GM21786 (cell line): Measurements from ENCODE around the gene PCBP3.
"Not testable (repeated sequence)": the region's sequence is repeated elsewhere in the genome, so short reads cannot be mapped to it uniquely, and the experiment has no call there.

ENCODE experiments used
- ATAC-seq: cut with Tn5 transposase; IDR thresholded peaks from one replicate; pipeline ENCODE4 v1.9.1; 2021; ENCODE audit not compliant: unreplicated experiment

PCBP3 gene

DNA sequence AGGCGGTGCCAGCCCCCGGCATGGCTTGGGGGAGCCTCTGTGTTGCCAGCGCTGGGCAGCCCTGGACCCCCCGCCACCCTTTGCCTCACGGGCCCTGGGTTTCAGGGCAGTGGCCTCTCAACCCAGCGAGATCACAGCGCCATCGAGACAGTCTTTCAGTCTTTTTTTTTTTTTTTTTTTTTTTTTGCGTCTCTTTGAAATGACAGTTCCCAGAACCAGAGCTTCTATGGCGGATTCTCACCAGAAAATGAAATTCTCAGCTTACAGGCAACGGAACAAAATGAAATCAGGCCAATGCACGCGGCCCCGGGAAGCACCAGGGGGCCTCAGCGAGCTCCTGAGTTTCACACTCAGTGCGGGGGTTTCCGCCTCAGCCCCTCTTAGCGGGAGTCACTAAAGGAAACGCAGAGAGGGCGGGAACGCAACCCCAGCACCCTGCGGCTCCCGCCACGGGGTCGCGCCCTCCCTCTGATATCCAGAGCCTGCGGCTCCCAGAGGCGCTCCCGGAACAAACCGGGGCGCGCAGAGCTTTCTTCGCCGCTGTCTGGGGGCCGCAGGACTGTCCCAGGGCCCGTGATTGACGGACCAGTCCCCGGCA lies 330.0 kb downstream of the PCBP3 start:
- no peak for ATAC-seq

DNA sequence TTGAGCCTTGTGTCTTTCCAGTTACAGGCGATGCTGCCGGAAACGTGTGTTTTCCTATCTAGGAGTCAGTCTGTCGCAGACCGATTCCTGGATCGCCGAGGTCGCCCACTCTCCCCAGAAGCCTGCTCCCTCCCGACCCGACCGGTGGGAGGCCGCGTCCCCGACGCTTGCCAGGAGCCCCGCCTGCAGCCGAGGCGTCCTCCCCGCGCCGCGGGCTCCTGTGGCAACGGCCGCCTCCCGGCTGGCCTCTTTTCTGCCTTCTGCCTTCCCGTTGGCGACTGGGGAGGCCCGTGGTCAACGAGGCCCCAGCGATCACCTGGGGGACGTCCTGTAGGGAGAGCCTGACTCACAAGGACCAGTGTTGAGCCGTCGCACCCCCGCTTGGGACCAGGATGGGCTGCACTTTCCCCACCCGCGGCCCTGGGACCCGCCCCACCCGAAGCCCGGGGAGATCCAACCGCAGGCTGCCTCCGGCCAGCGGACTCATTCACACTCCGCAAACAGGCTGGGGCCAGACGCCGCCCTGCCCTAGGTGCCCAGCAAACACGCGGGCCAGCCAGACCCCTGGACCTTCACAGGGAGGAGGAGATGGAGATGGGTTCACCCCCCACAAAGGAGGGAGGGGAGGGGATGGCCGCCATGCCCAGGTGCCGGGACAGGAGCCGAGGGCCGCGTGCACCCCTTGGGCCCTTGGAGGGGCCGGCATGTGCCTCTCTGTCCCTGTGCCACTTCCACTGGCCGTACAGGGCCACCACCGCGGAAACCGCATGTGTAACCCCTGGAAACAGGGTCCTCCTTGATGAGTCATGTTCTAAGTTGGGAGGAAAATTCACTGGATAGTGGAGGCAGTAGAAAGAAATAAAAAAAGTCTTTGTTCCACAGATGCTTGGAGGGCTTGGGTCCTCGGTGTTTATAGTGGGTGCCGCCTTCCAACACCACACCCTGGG lies 330.8 kb downstream of the PCBP3 start:
- no peak for ATAC-seq

DNA sequence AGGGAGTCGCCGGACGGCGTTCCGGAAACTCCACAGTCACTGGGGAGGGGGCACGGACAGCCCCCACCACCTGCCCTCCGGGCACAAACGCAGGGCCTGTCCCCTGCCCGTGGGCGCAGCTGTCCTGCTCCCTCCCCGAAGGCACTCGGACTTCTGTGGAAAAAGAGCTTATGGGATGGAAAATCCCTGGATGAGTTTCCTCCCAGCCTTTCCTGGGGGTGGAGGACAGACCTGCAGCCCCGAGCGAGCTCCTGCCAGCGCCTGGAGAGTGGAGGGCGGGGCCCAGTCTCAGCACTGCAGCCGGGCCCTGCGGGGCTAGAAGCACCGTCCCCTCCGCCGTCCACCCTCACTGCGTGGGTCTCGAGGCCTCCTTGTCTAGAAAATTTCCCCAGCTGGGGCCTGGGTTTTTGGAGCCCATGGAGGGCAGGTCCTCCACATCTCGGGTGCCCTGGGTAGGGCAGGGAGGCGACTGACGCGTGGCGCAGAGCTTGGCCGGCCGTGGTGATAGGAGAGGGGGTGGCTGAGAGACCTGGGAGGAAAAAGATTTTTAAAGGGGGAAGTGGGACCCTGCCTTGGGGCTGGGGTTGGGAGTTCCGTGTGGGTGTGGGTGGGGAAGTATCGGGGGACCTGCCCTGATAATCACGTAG lies 331.6 kb downstream of the PCBP3 start:
- ATAC-seq, result no peak

DNA sequence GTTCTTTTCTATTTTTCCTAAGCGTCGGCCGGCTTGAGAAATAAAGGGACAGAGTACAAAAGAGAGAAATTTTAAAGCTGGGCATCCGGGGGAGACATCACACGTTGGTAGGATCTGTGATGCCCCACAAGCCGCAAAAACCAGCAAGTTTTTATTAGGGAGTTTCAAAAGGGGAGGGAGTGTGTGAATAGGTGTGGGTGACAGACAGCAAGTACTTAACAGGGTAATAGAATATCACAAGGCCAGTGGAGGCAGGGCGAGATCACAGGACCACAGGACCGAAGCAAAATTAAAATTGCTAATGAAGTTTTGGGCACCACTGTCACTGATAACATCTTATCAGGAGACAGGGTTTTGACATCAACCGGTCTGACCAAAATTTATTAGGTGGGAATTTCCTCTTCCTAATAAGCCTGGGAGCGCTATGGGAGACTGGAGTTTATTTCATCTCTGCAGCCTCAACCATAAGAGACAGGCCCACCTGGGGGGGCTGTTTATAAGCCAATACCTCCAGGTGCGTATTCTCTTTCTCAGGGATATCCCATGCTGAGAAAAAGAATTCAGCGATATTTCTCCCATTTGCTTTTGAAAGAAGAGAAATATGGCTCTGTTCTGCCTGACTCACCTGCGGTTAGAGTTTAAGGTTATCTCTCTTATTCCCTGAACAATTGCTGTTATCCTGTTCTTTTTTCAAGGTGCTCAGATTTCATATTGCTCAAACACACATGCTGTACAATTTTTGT lies 332.3 kb downstream of the PCBP3 start:
- not testable (repeated sequence) for ATAC-seq

DNA sequence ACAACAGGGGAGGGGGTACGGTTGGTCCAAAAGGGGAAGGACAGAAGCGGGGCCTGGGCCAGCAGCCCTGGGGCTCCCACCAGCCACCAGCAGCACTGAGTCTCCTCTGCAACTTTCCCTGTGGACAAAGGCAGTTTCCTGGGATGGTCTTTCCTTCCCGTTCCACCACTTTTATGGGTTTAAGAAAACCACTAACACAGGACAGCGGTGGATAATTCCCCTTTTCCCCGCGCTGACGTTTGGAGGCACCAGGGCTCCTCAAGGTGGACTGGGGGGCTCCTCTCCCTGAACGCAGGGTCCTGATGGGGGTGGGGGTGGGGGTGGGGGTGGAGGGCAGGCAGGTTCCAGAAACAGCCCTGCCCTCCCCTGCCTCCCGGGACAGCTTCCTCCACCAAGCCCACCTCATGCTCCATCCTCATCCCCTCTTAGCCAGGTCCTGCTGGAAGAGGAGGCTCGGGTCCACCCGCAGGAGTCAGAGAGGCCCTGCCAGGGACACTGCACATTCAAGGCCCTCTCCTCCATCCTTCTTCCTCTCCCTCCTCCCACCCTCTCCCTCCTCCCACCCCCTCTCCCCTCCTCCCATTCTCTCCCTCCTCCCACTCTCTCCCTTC lies 333.3 kb downstream of the PCBP3 start:
- no peak for ATAC-seq

DNA sequence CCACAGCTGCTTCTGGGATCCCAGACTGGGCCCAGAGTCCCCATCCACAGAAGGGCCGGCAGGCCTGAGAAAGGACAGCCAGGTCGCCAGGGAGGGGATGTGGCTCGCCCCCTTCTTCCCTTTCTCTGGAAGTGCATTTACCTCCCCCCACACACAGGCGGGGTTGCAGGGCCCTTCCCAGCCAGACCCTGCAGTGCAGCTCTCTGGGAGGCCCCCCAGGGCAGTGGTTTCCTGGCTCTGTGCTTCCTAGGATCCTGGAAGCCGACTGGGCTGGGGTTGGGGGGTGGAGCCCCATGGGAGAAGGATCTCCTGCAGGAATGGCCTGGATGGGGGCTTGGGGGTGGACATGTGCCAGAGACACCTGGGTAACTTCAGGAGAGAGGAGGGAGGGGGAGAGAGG lies 333.9 kb downstream of the PCBP3 start:
- ATAC-seq, result no peak

DNA sequence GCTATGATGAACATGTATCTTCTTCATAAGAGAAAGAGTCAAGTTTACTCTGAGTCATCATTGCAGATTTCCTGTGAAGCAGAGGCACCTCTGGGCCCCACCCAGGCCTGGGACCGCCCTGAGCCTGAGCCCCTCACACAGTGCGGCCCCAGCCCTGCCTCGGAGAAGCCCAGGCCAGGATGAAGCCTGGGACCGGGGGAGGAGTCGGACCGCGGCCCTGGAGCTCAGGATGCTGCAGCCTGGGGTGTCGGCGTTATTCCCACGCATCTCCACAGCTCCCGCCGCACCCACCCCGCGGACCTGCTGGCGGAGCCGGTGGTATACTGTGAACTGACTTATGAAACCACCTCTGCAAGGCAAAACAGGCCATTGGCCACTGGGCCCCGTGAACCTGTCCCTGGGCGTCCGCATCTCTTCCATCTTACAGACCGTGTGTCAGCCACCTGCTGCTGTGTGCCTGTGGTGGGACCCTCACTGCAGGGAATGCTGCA lies 335.7 kb downstream of the PCBP3 start:
- ATAC-seq, result no peak

DNA sequence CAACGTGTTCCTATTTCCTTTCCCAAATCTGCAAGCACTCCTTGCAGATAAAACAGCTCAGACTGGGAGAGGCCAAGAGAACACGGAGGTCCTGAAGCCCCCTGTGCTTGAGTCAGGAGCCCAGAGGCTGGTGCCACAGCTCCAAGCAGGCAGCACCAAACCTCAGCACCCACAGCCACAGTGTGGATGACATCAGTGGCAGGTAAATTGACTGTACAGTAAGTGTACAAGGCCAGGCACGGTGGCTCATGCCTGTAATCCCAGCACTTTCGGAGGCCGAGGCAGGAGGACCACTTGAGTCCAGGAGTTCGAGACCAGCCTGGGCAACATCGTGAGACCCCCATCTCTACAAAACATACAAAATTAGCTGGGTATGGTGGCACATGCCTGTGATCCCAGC lies 336.1 kb downstream of the PCBP3 start:
- ATAC-seq, result no peak

DNA sequence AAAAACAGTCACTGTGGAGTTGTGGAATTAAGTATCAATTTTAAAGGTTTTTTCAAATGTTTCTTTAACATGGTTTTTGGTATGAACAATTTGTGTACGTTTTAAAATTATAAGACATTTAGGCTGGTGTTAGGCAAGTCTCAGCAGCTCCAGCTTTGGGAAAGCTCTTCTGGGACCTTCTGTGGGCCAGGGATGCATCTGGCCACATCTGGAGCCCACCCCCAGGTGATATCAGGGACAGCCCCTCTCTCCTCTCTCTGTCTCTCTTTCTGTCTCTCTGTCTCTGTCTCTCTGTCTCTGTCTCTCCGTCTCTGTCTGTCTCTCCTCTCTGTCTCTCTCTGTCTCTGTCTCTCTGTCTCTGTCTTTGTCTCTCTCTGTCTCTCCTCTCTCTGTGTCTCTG lies 336.7 kb downstream of the PCBP3 start:
- ATAC-seq, result no peak

DNA sequence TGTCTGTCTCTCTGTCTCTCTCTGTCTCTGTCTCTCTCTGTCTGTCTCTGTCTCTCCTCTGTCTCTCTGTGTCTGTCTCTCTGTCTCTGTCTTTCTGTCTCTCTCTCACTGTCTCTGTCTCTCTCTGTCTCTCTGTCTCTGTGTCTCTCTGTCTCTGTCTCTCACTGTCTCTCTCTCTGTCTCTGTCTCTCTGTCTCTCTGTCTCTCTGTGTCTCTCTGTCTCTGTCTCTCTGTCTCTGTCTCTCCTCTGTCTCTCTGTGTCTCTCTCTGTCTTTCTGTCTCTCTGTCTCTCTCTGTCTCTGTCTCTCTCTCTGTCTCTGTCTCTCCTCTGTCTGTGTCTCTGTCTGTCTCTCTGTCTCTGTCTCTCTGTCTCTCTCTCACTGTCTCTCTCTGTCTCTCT lies 337.2 kb downstream of the PCBP3 start:
- no peak for ATAC-seq

DNA sequence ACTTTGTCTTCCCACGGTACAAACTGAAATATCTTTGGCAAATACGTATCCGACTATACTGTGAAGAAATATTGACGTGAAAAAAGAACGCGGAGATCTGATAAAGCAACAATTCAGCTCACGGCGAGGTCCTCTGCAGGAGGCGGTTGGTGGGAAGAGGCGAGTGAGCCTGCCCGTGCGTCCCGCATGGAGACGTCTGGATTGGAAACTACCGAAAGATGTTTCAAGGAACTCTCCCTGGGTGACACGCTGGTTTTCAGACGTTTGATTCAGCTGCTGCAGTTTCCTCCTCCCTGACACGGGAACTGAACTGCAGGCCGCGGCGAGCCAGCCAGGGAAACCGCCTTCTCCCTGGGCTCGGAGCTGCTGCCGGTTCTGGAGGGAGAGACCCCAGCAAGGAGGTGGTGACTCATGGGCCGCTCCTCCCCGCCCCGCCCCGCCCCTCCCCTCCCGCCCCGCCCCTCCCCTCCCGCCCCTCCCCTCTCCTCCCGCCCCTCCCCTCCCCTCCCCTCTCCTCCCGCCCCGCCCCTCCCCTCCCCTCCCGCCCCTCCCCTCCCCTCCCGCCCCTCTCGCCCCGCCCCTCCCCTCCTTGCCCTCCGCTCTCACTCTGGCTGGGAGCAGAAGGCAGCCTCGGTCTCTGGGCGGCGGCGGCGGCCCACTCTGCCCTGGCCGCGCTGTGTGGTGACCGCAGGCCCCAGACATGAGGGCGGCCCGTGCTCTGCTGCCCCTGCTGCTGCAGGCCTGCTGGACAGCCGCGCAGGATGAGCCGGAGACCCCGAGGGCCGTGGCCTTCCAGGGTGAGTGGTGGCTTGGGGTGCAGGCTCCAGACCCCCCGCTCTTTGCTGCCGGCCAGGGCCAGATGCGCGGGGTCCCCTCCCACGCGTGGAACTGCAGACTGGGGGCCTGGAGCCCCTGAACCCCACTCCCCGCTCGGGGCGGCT lies 337.9 kb downstream of the PCBP3 start, which contains the start of gene COL6A1:
Gene COL6A1 (plus strand): TSS at position 620 of the 941 bp plus-strand sequence. CDS start 81 bp downstream, at position 701.
- ATAC-seq, result no peak

DNA sequence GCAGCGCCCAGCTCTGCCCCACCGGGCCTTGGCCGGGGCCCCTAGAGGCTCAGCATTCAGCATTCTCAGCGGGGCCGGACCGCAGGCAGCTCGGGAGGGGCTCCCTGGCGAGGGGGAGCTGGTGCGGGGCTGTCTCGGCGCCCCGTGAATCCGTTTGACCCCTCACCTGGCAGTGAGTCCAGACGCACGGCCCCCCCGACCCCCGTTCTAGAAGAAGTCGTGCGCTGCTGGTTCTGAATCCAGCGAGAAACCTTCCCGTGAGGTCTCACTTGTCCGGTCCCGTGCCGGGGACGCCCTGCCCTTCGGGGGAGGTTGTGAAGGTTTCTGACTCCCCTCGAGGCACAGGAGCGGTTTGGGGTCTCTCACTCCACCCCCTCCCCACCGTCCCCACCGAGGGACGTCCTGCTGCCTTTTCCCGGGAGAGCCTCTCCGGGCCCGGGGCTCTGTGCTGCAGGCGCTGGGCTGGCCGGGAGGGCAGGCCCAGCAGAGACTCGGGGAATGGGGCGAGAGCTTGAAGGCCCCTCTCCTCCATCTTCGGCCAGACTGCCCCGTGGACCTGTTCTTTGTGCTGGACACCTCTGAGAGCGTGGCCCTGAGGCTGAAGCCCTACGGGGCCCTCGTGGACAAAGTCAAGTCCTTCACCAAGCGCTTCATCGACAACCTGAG lies 338.7 kb downstream of the PCBP3 start:
- no peak for ATAC-seq

DNA sequence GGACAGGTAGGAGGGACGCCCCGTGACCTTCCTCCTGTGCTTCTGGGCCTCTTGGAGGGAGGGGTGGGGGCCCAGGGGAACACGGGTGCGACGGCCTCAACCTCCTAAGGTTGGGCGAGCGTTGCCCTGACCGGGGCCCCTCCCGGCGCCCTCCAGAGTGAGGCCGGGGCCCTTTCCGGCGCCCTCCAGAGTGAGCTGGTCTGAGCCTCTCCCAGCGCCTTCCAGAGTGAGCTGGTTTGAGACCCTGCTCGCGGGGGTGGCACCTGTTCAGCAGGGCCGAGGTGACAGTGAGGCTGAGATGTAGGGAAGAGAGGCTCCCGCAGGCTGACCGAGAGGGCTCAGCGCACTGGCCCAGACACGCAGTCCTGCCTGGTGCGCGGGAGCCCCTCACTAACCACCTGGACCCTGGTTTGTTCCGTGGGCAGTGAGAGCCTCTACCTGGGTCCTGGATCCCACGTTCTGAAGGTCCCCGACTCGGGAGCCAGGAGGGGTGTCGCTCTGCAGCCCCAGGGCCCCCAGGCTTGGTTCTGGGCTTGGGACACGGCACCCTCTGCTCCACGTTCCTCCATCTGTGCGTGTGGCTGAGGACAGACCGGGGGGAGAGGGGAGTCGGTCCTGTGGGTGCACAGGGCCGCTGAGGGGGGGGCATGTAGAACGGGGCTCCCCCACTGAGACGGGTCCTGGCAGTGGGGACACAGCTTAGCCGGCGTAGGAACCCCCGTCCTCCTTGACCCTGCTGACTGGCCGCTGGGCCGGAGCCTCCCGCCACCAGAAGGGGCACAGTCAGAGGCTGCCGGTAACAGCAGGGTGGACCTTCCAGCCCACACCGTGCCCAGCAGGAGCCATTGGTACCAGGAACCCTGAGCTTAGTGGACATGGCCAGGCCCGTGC lies 339.5 kb downstream of the PCBP3 start:
- no peak for ATAC-seq

DNA sequence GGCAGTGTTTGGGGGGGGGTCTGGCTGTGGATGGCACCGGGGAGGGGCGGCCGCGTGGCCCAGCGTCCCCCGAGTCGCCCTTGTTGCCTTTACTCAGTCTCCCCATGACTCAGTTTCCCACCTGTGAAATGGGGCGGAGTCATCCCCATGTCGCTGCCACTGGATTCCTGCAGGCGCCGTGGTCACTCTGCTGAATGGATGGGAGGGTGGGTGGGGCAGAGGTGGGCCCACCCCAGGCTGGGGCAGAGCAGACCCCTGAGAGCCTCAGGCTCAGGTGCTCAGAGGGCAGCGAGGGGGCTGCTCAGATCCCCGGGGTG lies 340.1 kb downstream of the PCBP3 start:
- no peak for ATAC-seq

DNA sequence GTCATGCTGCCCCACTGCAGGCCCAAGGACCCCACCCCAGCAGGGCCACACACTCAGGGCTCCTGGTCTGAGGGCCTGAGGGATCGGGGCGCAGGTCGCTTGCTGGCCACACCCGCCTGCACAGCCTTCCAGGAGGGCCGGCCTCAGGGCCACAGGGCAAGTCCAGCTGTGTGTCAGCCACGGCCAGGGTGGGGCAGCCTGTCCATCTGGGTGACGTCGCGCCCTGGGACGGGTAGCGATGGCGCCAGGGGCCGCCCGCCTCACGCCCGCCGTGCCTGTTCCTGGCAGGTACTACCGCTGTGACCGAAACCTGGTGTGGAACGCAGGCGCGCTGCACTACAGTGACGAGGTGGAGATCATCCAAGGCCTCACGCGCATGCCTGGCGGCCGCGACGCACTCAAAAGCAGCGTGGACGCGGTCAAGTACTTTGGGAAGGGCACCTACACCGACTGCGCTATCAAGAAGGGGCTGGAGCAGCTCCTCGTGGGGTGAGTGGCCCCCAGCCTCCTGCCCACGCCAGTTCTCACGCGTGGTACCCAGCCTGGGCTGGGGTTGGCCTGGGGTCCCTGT lies 340.5 kb downstream of the PCBP3 start:
- no peak for ATAC-seq

DNA sequence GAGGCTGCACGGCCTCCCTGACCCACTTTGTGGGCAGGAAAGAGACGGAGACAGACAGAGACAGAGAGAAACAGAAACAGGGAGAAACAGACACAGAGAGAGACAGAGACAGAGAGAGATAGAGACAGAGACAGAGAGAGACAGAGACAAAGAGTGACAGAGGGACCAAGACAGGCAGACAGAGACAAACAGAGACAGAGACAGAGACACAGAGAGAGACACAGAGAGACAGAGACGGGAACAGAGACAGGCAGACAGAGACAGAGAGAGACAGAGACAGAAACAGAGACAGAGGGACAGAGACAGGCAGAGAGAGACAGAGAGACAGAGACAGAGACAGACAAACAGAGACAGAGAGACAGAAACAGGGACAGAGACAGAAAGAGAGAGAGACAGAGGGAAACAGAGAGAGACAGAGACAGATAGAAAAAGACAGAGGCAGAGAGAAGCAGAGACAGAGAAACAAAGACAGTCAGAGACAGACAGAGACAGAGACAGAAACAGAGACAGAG lies 341.1 kb downstream of the PCBP3 start:
- no peak for ATAC-seq

DNA sequence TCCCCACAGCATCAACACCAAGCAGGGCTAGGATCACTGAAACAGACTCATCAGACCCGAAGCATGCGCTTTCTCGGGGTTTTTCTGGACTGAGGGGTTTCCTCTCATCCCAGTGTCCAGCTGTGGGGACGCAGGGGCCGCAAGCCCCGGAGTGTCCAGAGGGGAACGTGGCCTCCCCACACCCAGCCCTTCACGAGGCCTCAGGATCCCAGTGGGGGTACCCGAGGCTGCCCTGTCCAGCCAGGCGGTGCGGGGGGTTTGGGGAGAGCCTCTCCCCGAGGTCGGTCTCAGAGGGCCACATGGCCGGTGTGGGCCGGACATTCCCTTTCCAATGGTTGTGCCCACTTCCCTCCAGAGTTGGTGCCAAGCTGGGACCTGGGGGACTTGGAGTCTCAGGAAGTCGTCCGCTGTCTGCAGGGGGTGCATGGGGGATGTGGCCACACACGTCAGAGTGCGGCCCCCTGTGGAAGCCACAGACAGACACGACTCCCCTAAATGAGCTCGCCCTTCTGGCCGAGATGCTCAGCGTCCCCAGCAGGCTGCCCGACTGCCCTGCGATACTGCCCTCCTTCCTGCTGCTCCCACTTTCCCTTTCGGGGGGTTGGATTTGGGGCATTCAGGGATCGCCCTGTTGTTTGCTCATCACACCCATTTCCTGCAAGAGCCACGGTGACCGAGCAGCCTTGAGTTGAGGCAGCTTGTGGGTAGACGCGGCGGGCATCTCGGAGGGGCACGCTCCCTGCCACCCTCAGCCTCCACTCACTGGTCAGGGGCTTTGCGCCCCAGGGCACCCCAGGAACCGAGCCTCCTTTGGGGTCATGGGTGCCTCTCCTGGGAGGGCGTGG lies 342.2 kb downstream of the PCBP3 start:
- ATAC-seq, result no peak
